Ovary (tissue), 9 donors: Measurements from ENCODE around the gene ELP5. TPM values are rescaled to one million over a fixed set of nuclear protein-coding genes. Genes with fewer than 3 reads are reported as not detected.
A peak's percentile ranks its signal among the peaks of the same experiment; 100 is the strongest.

ENCODE experiments used
- DNase-seq, 5 donors: peaks; one replicate each; pipeline ENCODE4 v3.0.0-alpha.2; 2019 to 2020
- H3K27ac ChIP-seq, 2 donors: fragments of 200-600 bp; one replicate each; pipeline versions ENCODE4 v1.5.1 to v1.8.0; 2019 to 2022
- H3K27me3 ChIP-seq: fragments of 200-600 bp; one replicate; pipeline ENCODE4 v1.8.0; 2022
- H3K36me3 ChIP-seq: fragments of 200-600 bp; sonication (generic); one replicate; pipeline ENCODE4 v1.5.1; 2019
- H3K4me1 ChIP-seq: one replicate; pipeline ENCODE4 v1.8.1; 2013; ENCODE audit warnings: mild to moderate bottlenecking, moderate library complexity; ENCODE audit not compliant: insufficient read depth
- H3K4me3 ChIP-seq: fragments of 200-600 bp; sonication (generic); one replicate; pipeline ENCODE4 v1.5.1; 2017
- H3K9me3 ChIP-seq, 2 donors: fragments of 200-600 bp in 1 of 2; sonication (generic) in 1 of 2; one replicate each; pipeline versions ENCODE4 v1.5.1 to v1.8.1; 2013 to 2019; ENCODE audit warnings: mild to moderate bottlenecking in 1 of 2, moderate library complexity in 1 of 2
- EP300 ChIP-seq: sonication (generic); formaldehyde crosslinking; IDR thresholded peaks from one replicate; pipeline ENCODE4 v1.6.1; 2017; ENCODE audit warnings: antibody characterized with exemption
- POLR2A ChIP-seq: fragments of 450-650 bp; IDR thresholded peaks from one replicate; pipeline ENCODE4 v1.6.1; 2017; ENCODE audit warnings: antibody characterized with exemption, mild to moderate bottlenecking, moderate library complexity
- WGBS, 3 donors: extraction: QIAGEN DNeasy Blood & Tissue Kit in 1 of 3; methylation state at CpG; one replicate each; pipeline versions ENCODE4 v1.1.5 to v1.1.7; 2013 to 2017; 5-methylcytosine and 5-hydroxymethylcytosine counted together
- intact Hi-C, 4 donors: fragments of 100-400 bp; cut with DNase I; formaldehyde crosslinking; loops; one replicate each; pipeline versions ENCODE4 v1.11.0 to v1.15.1; 2022 to 2023
- microRNA counts: library from miRNA; unstranded; fragments of <30 nt; microRNA quantifications from one replicate; lab custom pipeline; 2016
- microRNA-seq, 3 donors: library from miRNA; unstranded; fragments of <30 nt; microRNA quantifications; one replicate each; pipeline versions ENCODE4 to v1.2.0, GENCODE V29; 2019 to 2020
- polyA plus RNA-seq, 2 donors: library from polyadenylated mRNA; stranded (reverse); fragments of 200-250 nt in 1 of 2; fragments of 350-450 nt in 1 of 2; fragmentation: Illumina TruSeq in 1 of 2; extraction: RNeasy Lipid Tissue Mini Kit (QIAGEN cat#74804) in 1 of 2; gene quantifications; one replicate each; pipeline ENCODE4 v1.2.3, GENCODE V29; 2013 to 2014
- small RNA-seq: library from RNA; depleted of rRNA; stranded (forward); fragments of <200 nt; gene quantifications from one replicate; pipeline ENCODE3, GENCODE V24; 2016
- total RNA-seq, 7 donors: library from RNA; depleted of rRNA in 2 of 7; stranded (reverse); fragments of >200 nt in 2 of 7; fragmentation: NEBNext Ultra II Directional in 3 of 7; extraction: Animal tissue kit (Norgen Biotek cat#: 25700) in 3 of 7; gene quantifications; one replicate each; pipeline versions ENCODE4 v1.1.0 to v1.2.4, GENCODE V29; 2016 to 2023
- TF ChIP-seq, protein P1 (sequence below), 3 donors: fragments of 450-650 bp in 2 of 3; fragments of 200-600 bp in 1 of 3; IDR thresholded peaks; one replicate each; pipeline versions ENCODE4 v1.5.1 to v1.8.0; 2016 to 2022; ENCODE audit warnings: antibody characterized with exemption in 3 of 3, mild to moderate bottlenecking in 1 of 3
- donor health status: DM: no; HTN: no; CAD: no; lungs with moderate emphysema.
- donor health status: DM: no; HTN: no; CAD: no.
- donor health status: Bipolar disorder and iron deficiency.
- donor health status: DM: yes; HTN: yes; CAD: no.
- donor health status: DM: no; HTN: no; CAD: no.
- donor health status: DM: yes; HTN: yes; CAD: no.

ELP5 gene
- total and polyA plus RNA-seq, 9 donors = 18.7 to 56.0 (median 40.6) TPM

DNA sequence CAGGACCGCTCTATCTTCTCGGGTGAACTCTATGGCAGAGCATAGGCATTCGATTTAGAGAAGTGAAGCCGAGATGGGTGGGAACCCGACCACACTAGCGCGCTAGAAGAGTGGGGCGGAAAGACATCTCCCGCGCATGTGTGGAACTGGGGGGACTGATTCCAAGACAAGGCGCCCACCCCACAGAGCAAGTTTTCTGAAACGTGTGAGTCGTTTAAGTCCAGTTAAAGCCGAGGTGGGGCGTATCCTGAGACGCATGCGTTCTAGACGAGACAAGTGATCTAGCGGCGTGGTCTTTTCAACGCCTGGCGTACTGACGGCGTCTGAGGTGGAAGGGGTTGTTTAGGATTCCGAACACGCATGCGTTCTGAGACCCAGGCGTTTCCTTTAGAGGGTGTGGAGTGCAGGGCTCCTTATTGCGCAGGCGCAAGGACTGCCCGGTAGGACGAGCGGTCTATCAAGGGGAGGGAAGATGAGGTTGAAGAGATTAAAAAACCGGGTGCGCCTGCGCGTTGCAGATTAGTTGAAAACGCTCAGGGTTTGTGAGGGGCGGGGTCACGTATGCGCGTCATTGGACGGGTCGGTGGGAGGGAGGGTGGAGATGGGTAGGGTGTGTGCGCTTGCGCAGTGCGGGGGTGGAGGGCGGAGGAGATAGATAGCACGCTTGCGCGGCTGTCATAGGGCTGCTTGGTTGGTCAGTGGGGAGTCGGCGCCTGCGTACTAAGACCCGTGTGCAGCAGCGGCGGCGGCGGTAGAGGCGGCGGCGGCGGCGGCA lies 55.1 kb downstream of the ELP5 start, which contains the start of gene EIF5A:
TSS of gene EIF5A (plus strand) at position 718 of the 775 bp plus-strand sequence. CDS start 2,008 bp downstream, outside the sequence.
- no peaks in the 10 kb centered on the region for H3K36me3 ChIP-seq
- TF ChIP-seq EP300 (peak; percentile 20), POLR2A (peak; percentile 90)
- TF ChIP-seq, protein P1, sequence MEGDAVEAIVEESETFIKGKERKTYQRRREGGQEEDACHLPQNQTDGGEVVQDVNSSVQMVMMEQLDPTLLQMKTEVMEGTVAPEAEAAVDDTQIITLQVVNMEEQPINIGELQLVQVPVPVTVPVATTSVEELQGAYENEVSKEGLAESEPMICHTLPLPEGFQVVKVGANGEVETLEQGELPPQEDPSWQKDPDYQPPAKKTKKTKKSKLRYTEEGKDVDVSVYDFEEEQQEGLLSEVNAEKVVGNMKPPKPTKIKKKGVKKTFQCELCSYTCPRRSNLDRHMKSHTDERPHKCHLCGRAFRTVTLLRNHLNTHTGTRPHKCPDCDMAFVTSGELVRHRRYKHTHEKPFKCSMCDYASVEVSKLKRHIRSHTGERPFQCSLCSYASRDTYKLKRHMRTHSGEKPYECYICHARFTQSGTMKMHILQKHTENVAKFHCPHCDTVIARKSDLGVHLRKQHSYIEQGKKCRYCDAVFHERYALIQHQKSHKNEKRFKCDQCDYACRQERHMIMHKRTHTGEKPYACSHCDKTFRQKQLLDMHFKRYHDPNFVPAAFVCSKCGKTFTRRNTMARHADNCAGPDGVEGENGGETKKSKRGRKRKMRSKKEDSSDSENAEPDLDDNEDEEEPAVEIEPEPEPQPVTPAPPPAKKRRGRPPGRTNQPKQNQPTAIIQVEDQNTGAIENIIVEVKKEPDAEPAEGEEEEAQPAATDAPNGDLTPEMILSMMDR (IDR thresholded peaks at IDR 0.05) = peak in 1 of 3 donors; percentile 11
- peak; percentile 100 for DNase-seq
- H3K4me1 ChIP-seq = peaks cover 9% of the 10 kb centered on the region
- intact Hi-C loops = loop anchor here in 1 of 4 donors (5.0 kb wide), 1 partner anchor 265 kb away; no protein-coding TSS in a partner anchor
- WGBS, 3 donors = 0 to 1% (median 0%) methylated on average over 55 to 64 of the region's 64 CpGs
- H3K27ac ChIP-seq = peak within 1 kb of the TSS; percentile 94
- H3K9me3 ChIP-seq = no peaks in the 10 kb centered on the region
- peak within 1 kb of the TSS; percentile 91 for H3K4me3 ChIP-seq
- no peaks in the 10 kb centered on the region for H3K27me3 ChIP-seq

GRCh38 chr17:7307686-7308624 lies 55.9 kb downstream of the ELP5 start:
- peak; percentile 51 to 82 (median 78) for DNase-seq
- Histone ChIP-seq H3K36me3 (no peaks in the 10 kb centered on the region), H3K27me3 (no peaks in the 10 kb centered on the region), H3K4me3 (peak overlapping the region; percentile 91), H3K27ac (peak overlapping the region; percentile 94), H3K4me1 (peaks cover 9% of the 10 kb centered on the region), H3K9me3 (no peaks in the 10 kb centered on the region)
- 0 to 1% (median 1%) methylated on average over 28 to 104 of the region's 104 CpGs for WGBS, 3 donors
- intact Hi-C loops = loop anchor here in 1 of 4 donors (5.0 kb wide), 1 partner anchor 264 kb away; no protein-coding TSS in a partner anchor
- TF ChIP-seq POLR2A (no peak), EP300 (no peak)
- TF ChIP-seq, protein P1 (IDR thresholded peaks at IDR 0.05) = peak in 1 of 3 donors; percentile 8

GRCh38 chr17:7308625-7309433 lies 56.8 kb downstream of the ELP5 start:
- H3K36me3 ChIP-seq = no peaks in the 10 kb centered on the region
- no peaks in the 10 kb centered on the region for H3K27me3 ChIP-seq
- peak overlapping the region; percentile 91 for H3K4me3 ChIP-seq
- no peaks in the 10 kb centered on the region for H3K9me3 ChIP-seq
- WGBS, 3 donors = 1 to 2% (median 1%) methylated on average over 14 of the region's 14 CpGs
- peak overlapping the region; percentile 94 for H3K27ac ChIP-seq
- TF ChIP-seq POLR2A (peak; percentile 43), EP300 (no peak)
- DNase-seq = peak; percentile 59 to 79 (median 67)
- intact Hi-C loops = loop anchor here in 1 of 4 donors (5.0 kb wide), 1 partner anchor 263 kb away; no protein-coding TSS in a partner anchor
- H3K4me1 ChIP-seq = peaks cover 9% of the 10 kb centered on the region

MicroRNA genes within 50 kb of the gene (microRNA counts, 767-probe panel; counts per million panel counts)
- microRNA hsa-miR-324-3p (lab: Ali Mortazavi, UCI) = 530 counts per million, percentile 78 among the panel's probes with 10 or more counts
- 530 counts per million, percentile 78 among the panel's probes with 10 or more counts for microRNA hsa-miR-324-5p (lab: Ali Mortazavi, UCI)

Small RNA genes within 50 kb of the gene (microRNA-seq; reads per million reads assigned to microRNA genes)
- 248 to 397 (median 328) reads per million in 3 donors for gene MIR324

Small RNA genes within 50 kb of the gene (small RNA-seq; reads per million reads assigned to genes)
- 0.50 reads per million, percentile 11 among the genes with 10 or more reads in this experiment for gene MIR324
- gene RF00019 = not detected

Other genes with a start within 250 kb of the ELP5 start
Only the 30 nearest of the 35 such genes appear.
- gene SLC16A13, start 216.2 kb upstream of the ELP5 start, total RNA-seq = 1 to 10 TPM in 4 of 7 donors, under 1 TPM in 3; 0.12 to 2.8 (median 1.2) TPM
- 1 to 10 TPM; 1.2 TPM for gene SLC16A13, start 216.2 kb upstream of the ELP5 start, polyA plus RNA-seq
- gene SLC16A11, start 208.1 kb upstream of the ELP5 start, total RNA-seq = 10 to 100 TPM in 1 of 7 donors, 1 to 10 TPM in 5, not detected in 1; 1.2 to 14.4 (median 2.9) TPM
- gene SLC16A11, start 208.1 kb upstream of the ELP5 start, polyA plus RNA-seq = 1 to 10 TPM in 1 of 2 donors, not detected in 1; 3.9 TPM
- 1 to 10 TPM in 6 of 7 donors, under 1 TPM in 1; 0.98 to 2.9 (median 2.2) TPM for gene CLEC10A, start 172.0 kb upstream of the ELP5 start, total RNA-seq
- 1 to 10 TPM; 3.5 to 9.4 TPM for gene CLEC10A, start 172.0 kb upstream of the ELP5 start, polyA plus RNA-seq
- gene ASGR2, start 137.4 kb upstream of the ELP5 start, total RNA-seq = under 1 TPM in 5 of 7 donors, not detected in 2; 0.20 to 0.72 (median 0.60) TPM
- gene ASGR2, start 137.4 kb upstream of the ELP5 start, polyA plus RNA-seq = under 1 TPM; 0.24 to 0.37 TPM
- 1 to 10 TPM in 4 of 7 donors, under 1 TPM in 3; 0.63 to 3.3 (median 1.0) TPM for gene ASGR1, start 72.8 kb upstream of the ELP5 start, total RNA-seq
- gene ASGR1, start 72.8 kb upstream of the ELP5 start, polyA plus RNA-seq = 1 to 10 TPM in 1 of 2 donors, under 1 TPM in 1; 0.20 to 1.3 TPM
- gene DLG4, start 32.4 kb upstream of the ELP5 start, total RNA-seq = 10 to 100 TPM; 11.0 to 67.7 (median 34.5) TPM
- 10 to 100 TPM; 25.1 to 27.8 TPM for gene DLG4, start 32.4 kb upstream of the ELP5 start, polyA plus RNA-seq
- gene ACADVL, start 32.3 kb upstream of the ELP5 start, total RNA-seq = 100 to 1,000 TPM; 303 to 638 (median 374) TPM
- 100 to 1,000 TPM; 277 to 381 TPM for gene ACADVL, start 32.3 kb upstream of the ELP5 start, polyA plus RNA-seq
- 10 to 100 TPM; 36.9 to 80.6 (median 61.3) TPM for gene DVL2, start 17.7 kb upstream of the ELP5 start, total RNA-seq
- 10 to 100 TPM in 1 of 2 donors, 1 to 10 TPM in 1; 8.2 to 49.0 TPM for gene DVL2, start 17.7 kb upstream of the ELP5 start, polyA plus RNA-seq
- 10 to 100 TPM; 19.4 to 57.7 (median 41.0) TPM for gene PHF23, start 12.8 kb upstream of the ELP5 start, total RNA-seq
- 10 to 100 TPM; 23.3 to 42.5 TPM for gene PHF23, start 12.8 kb upstream of the ELP5 start, polyA plus RNA-seq
- 1,000 to 10,000 TPM in 1 of 7 donors, 100 to 1,000 TPM in 6; 526 to 1,303 (median 619) TPM for gene GABARAP, start 9.8 kb upstream of the ELP5 start, total RNA-seq
- 1,000 to 10,000 TPM in 1 of 2 donors, 100 to 1,000 TPM in 1; 763 to 1,518 TPM for gene GABARAP, start 9.8 kb upstream of the ELP5 start, polyA plus RNA-seq
- 100 to 1,000 TPM in 5 of 7 donors, 10 to 100 TPM in 2; 42.3 to 136 (median 123) TPM for gene CTDNEP1, start 481 bp upstream of the ELP5 start, total RNA-seq
- gene CTDNEP1, start 481 bp upstream of the ELP5 start, polyA plus RNA-seq = 100 to 1,000 TPM in 1 of 2 donors, 10 to 100 TPM in 1; 82.5 to 256 TPM
- gene CLDN7, start 10.3 kb downstream of the ELP5 start, total RNA-seq = 100 to 1,000 TPM in 1 of 7 donors, 1 to 10 TPM in 4, under 1 TPM in 1, not detected in 1; 0.53 to 102 (median 6.3) TPM
- 1 to 10 TPM in 1 of 2 donors, under 1 TPM in 1; 0.27 to 1.1 TPM for gene CLDN7, start 10.3 kb downstream of the ELP5 start, polyA plus RNA-seq
- gene SLC2A4, start 29.5 kb downstream of the ELP5 start, total RNA-seq = 1 to 10 TPM in 6 of 7 donors, under 1 TPM in 1; 0.83 to 9.8 (median 2.3) TPM
- gene SLC2A4, start 29.5 kb downstream of the ELP5 start, polyA plus RNA-seq = 1 to 10 TPM; 3.4 to 4.1 TPM
- gene YBX2, start 42.4 kb downstream of the ELP5 start, total RNA-seq = 1 to 10 TPM in 2 of 7 donors, under 1 TPM in 2, not detected in 3; 0.30 to 1.8 (median 0.98) TPM
- gene YBX2, start 42.4 kb downstream of the ELP5 start, polyA plus RNA-seq = under 1 TPM; 0.33 to 0.80 TPM
- 100 to 1,000 TPM in 5 of 7 donors, 10 to 100 TPM in 2; 55.9 to 302 (median 229) TPM for gene EIF5A, start 55.4 kb downstream of the ELP5 start, total RNA-seq
- gene EIF5A, start 55.4 kb downstream of the ELP5 start, polyA plus RNA-seq = 100 to 1,000 TPM; 182 to 258 TPM
- gene GPS2, start 63.1 kb downstream of the ELP5 start, total RNA-seq = 10 to 100 TPM; 53.1 to 76.5 (median 59.3) TPM
- gene GPS2, start 63.1 kb downstream of the ELP5 start, polyA plus RNA-seq = 100 to 1,000 TPM in 1 of 2 donors, 10 to 100 TPM in 1; 62.2 to 103 TPM
- gene NEURL4, start 77.1 kb downstream of the ELP5 start, total RNA-seq = 10 to 100 TPM; 11.2 to 48.0 (median 41.6) TPM
- 10 to 100 TPM in 1 of 2 donors, 1 to 10 TPM in 1; 9.6 to 32.8 TPM for gene NEURL4, start 77.1 kb downstream of the ELP5 start, polyA plus RNA-seq
- gene ACAP1, start 84.3 kb downstream of the ELP5 start, total RNA-seq = 1 to 10 TPM; 1.9 to 9.4 (median 5.5) TPM
- gene ACAP1, start 84.3 kb downstream of the ELP5 start, polyA plus RNA-seq = 1 to 10 TPM; 2.2 to 5.8 TPM
- gene KCTD11, start 99.9 kb downstream of the ELP5 start, total RNA-seq = 10 to 100 TPM in 5 of 7 donors, 1 to 10 TPM in 2; 5.1 to 12.9 (median 10.5) TPM
- gene KCTD11, start 99.9 kb downstream of the ELP5 start, polyA plus RNA-seq = 10 to 100 TPM; 10.4 to 12.5 TPM
- gene TMEM95, start 102.9 kb downstream of the ELP5 start, total RNA-seq = not detected
- not detected for gene TMEM95, start 102.9 kb downstream of the ELP5 start, polyA plus RNA-seq
- gene TNK1, start 128.9 kb downstream of the ELP5 start, total RNA-seq = 1 to 10 TPM; 5.0 to 8.3 (median 6.4) TPM
- 1 to 10 TPM in 1 of 2 donors, under 1 TPM in 1; 0.85 to 3.6 TPM for gene TNK1, start 128.9 kb downstream of the ELP5 start, polyA plus RNA-seq
- gene PLSCR3, start 142.3 kb downstream of the ELP5 start, total RNA-seq = 10 to 100 TPM; 11.0 to 52.4 (median 33.8) TPM
- 10 to 100 TPM in 1 of 2 donors, 1 to 10 TPM in 1; 7.1 to 40.9 TPM for gene PLSCR3, start 142.3 kb downstream of the ELP5 start, polyA plus RNA-seq
- gene TMEM256, start 151.9 kb downstream of the ELP5 start, total RNA-seq = 100 to 1,000 TPM in 2 of 7 donors, 10 to 100 TPM in 5; 57.0 to 133 (median 85.2) TPM
- 100 to 1,000 TPM in 1 of 2 donors, 10 to 100 TPM in 1; 44.0 to 128 TPM for gene TMEM256, start 151.9 kb downstream of the ELP5 start, polyA plus RNA-seq
- 10 to 100 TPM; 11.4 to 76.2 (median 53.9) TPM for gene NLGN2, start 155.6 kb downstream of the ELP5 start, total RNA-seq
- 10 to 100 TPM; 16.9 to 30.2 TPM for gene NLGN2, start 155.6 kb downstream of the ELP5 start, polyA plus RNA-seq
- not detected for gene SPEM1, start 168.1 kb downstream of the ELP5 start, total RNA-seq
- not detected for gene SPEM1, start 168.1 kb downstream of the ELP5 start, polyA plus RNA-seq
- not detected for gene SPEM2, start 173.4 kb downstream of the ELP5 start, total RNA-seq
- gene SPEM2, start 173.4 kb downstream of the ELP5 start, polyA plus RNA-seq = not detected
- not detected for gene SPEM3, start 176.6 kb downstream of the ELP5 start, total RNA-seq
- gene SPEM3, start 176.6 kb downstream of the ELP5 start, polyA plus RNA-seq = not detected
- gene TMEM102, start 183.2 kb downstream of the ELP5 start, total RNA-seq = 1 to 10 TPM in 5 of 7 donors, under 1 TPM in 2; 0.43 to 8.3 (median 1.5) TPM
- gene TMEM102, start 183.2 kb downstream of the ELP5 start, polyA plus RNA-seq = 1 to 10 TPM in 1 of 2 donors, under 1 TPM in 1; 0.61 to 1.2 TPM
- gene FGF11, start 187.3 kb downstream of the ELP5 start, total RNA-seq = 1 to 10 TPM in 2 of 7 donors, under 1 TPM in 5; 0.10 to 4.2 (median 0.61) TPM
- gene FGF11, start 187.3 kb downstream of the ELP5 start, polyA plus RNA-seq = 1 to 10 TPM in 1 of 2 donors, under 1 TPM in 1; 0.25 to 5.1 TPM
- gene CHRNB1, start 192.8 kb downstream of the ELP5 start, total RNA-seq = 10 to 100 TPM in 2 of 7 donors, 1 to 10 TPM in 5; 3.2 to 13.5 (median 7.6) TPM
- gene CHRNB1, start 192.8 kb downstream of the ELP5 start, polyA plus RNA-seq = 1 to 10 TPM; 5.9 to 7.8 TPM